ENCODE data around the gene PUM2. TPM values are rescaled to one million over a fixed set of nuclear protein-coding genes. Genes with fewer than 3 reads are reported as not detected.
"Not testable (repeated sequence)": the region's sequence is repeated elsewhere in the genome, so short reads cannot be mapped to it uniquely, and the experiment has no call there.

PUM2 gene
- total RNA-seq, 1 donor from 2014 or later, result 112 TPM

DNA sequence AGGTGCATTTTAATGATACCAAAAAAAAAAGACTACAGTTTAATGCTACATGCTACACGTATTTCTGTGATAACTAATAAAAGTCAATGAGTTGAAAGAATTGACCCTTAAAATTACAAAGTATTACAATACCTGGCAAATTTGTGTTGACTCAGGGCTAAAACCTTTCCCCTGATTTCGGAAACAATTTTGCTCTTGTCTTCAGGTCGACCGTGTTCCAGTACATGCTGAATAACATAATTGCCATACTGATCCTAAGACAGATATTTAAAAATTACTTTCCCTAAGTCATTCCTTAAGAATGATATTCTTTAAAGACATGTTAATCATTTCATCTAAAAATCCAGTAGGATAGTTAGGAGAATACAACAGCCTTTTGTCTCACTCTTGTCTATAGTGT, 95.9 kb downstream of the PUM2 start:
- Histone ChIP-seq H3K27me3 (ENCODE audit: low read depth) (no peaks in the 10 kb centered on the region), H3K4me1 (no peaks in the 10 kb centered on the region), H3K27ac (no peak overlapping the region), H3K4me3 (no peak overlapping the region), H3K9me3 (no peaks in the 10 kb centered on the region), H3K36me3 (peaks cover 95% of the 10 kb centered on the region)
- intact Hi-C loops (cut with DNase I), result no loop called here
- DNase-seq (no peak), ATAC-seq (no peak)
- TF ChIP-seq, protein P1, sequence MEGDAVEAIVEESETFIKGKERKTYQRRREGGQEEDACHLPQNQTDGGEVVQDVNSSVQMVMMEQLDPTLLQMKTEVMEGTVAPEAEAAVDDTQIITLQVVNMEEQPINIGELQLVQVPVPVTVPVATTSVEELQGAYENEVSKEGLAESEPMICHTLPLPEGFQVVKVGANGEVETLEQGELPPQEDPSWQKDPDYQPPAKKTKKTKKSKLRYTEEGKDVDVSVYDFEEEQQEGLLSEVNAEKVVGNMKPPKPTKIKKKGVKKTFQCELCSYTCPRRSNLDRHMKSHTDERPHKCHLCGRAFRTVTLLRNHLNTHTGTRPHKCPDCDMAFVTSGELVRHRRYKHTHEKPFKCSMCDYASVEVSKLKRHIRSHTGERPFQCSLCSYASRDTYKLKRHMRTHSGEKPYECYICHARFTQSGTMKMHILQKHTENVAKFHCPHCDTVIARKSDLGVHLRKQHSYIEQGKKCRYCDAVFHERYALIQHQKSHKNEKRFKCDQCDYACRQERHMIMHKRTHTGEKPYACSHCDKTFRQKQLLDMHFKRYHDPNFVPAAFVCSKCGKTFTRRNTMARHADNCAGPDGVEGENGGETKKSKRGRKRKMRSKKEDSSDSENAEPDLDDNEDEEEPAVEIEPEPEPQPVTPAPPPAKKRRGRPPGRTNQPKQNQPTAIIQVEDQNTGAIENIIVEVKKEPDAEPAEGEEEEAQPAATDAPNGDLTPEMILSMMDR (IDR thresholded peaks at IDR 0.05), result no peak

DNA sequence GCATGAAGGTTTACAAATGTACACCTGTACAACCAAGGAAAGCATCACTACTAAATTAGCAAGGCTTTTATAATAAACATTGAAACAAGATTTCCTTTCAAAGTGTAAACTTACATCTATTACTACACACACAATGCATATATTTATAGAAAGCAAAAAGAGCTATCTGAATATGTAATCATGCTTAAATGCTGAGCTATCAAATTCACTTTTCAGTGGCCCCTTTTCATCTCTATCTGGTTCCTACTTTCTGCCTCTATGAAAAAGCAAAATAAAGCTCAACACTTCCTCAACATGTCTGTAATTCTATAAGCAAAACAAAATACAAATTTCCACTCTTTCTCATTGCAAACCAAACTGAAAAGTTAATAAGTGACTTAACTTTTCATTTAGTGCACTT, 100.2 kb downstream of the PUM2 start:
- Histone ChIP-seq H3K27ac (no peak overlapping the region), H3K9me3 (no peaks in the 10 kb centered on the region), H3K36me3 (peaks cover 88% of the 10 kb centered on the region), H3K4me1 (no peaks in the 10 kb centered on the region), H3K27me3 (ENCODE audit: low read depth) (no peaks in the 10 kb centered on the region), H3K4me3 (no peak overlapping the region)
- DNase-seq, result no peak
- intact Hi-C loops (cut with DNase I), result no loop called here
- TF ChIP-seq, protein P1 (IDR thresholded peaks at IDR 0.05), result no peak
- ATAC-seq, result no peak

DNA sequence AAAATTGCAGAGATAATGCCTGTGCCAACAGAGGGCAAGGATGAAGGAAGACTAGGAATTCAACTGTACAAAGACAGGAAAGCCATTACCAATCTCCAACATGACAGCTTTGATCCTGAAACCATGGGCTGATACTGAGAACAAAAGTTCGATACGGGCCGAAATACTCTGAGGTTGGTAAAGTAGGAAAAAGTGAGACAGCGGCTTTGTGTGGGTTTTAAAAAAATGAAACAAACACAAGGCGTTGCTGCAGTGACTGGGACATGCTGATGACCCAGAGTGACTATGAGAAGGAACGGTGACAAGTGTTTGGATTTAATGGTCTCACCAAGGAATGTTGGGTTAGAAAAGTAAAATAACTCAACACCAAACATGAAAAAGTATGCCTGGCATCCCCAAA, 101.5 kb downstream of the PUM2 start:
- ATAC-seq, result no peak
- peaks cover 75% of the 10 kb centered on the region for H3K36me3 ChIP-seq
- no peak overlapping the region for H3K4me3 ChIP-seq
- TF ChIP-seq, protein P1 (IDR thresholded peaks at IDR 0.05), result no peak
- no peak for DNase-seq
- intact Hi-C loops (cut with DNase I), result no loop called here
- no peak overlapping the region for H3K27ac ChIP-seq
- no peaks in the 10 kb centered on the region for H3K27me3 ChIP-seq (ENCODE audit: low read depth)
- H3K9me3 ChIP-seq, result no peaks in the 10 kb centered on the region
- no peaks in the 10 kb centered on the region for H3K4me1 ChIP-seq

DNA sequence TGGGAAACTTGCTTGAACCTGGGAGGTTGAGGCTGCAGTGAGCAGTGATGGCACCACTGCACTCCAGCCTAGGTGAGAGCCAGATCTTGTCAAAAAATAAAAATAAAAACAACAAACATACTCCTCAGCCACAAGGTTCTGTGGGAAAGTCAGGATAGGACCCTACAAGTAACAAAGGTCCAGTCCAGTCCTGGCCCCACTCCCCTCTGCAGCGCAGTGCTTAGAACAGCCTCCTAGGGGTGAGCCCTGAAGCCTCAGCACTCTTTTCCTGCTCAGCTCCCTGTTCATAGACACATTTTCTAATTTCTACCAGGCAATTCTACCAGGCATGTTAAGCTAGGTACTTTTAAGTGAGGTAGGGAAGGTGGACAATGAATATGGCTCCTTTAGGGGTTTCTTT, 103.6 kb downstream of the PUM2 start:
- Histone ChIP-seq H3K4me1 (no peaks in the 10 kb centered on the region), H3K27me3 (ENCODE audit: low read depth) (no peaks in the 10 kb centered on the region), H3K27ac (no peak overlapping the region), H3K36me3 (peaks cover 54% of the 10 kb centered on the region), H3K4me3 (no peak overlapping the region), H3K9me3 (no peaks in the 10 kb centered on the region)
- TF ChIP-seq, protein P1 (IDR thresholded peaks at IDR 0.05), result no peak
- intact Hi-C loops (cut with DNase I), result no loop called here
- DNase-seq, result no peak
- ATAC-seq, result no peak

DNA sequence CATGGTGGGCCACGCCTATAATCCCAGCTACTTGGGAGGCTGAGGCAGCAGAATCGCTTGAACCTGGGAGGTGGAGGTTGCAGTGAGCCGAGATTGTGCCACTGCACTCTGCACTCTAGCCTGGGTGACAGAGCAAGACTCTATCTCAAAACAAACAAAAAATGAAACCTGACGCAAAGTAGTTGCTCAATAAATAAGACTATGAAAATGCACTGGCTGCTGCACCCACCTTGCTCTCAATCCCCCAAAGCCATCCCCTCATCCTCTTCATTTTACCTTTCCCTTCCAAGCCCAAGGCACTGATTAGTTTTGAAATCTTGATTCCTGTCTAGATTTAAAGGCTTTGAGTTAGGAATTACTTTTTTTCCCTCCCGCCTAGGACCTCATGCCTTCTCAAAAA, 107.0 kb downstream of the PUM2 start:
- DNase-seq; H3K27ac ChIP-seq; H3K4me1 ChIP-seq; H3K4me3 ChIP-seq; H3K27me3 ChIP-seq (ENCODE audit: low read depth); intact Hi-C loops (cut with DNase I); H3K9me3 ChIP-seq; ATAC-seq: not testable (repeated sequence)
- peaks cover 20% of the 10 kb centered on the region for H3K36me3 ChIP-seq

DNA sequence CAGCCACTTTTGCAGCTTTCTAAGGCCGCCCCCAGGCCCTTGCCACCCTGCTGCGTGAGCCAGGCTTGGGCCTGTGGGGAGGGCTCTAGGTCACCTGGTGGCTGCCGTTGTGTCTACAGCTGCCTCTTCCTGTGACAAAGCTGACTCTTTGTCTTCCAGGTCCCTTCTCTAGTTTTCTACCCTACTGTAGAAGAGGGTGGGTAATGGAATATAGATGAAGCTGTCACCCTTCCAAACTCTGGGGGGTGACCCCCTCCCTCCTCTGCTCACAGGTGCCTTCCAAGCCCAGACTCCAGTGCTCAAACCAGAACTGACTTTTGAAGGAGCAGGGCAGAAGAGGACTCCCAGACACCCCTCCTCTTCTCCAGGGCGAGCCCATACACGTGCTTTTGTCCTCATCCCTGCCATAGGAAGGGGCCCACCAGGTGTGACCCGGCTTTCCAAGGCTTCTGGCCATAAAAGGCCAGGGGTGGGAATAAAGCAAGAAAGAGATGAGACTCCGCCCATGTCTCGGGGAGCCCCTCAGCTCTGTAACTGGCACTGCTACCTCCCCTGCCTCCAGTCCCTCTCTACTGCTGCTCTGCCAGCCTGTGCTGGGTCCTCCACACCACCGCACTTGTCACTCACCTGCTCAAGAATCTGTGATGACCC, 107.8 kb downstream of the PUM2 start:
- Histone ChIP-seq H3K27me3 (ENCODE audit: low read depth) (peaks cover 4% of the 10 kb centered on the region), H3K9me3 (no peaks in the 10 kb centered on the region), H3K4me3 (no peak overlapping the region), H3K27ac (no peak overlapping the region), H3K36me3 (peaks cover 13% of the 10 kb centered on the region), H3K4me1 (no peaks in the 10 kb centered on the region)
- TF ChIP-seq, protein P1 (IDR thresholded peaks at IDR 0.05), result no peak
- intact Hi-C loops (cut with DNase I), result no loop called here
- DNase-seq (no peak), ATAC-seq (peak; percentile 28 to 36)

Measured in lower lobe of right lung (tissue), 2 donors.